SJSA1 (cell line): ENCODE data around the gene DAP. TPM values are rescaled to one million over a fixed set of nuclear protein-coding genes. Genes with fewer than 3 reads are reported as not detected.
A peak's percentile ranks its signal among the peaks of the same experiment; 100 is the strongest.

Source experiments
- DNase-seq, 2 experiments: peaks; one replicate each; pipeline ENCODE4 v3.0.0-alpha.2; 2015 to 2020; ENCODE audit warnings: low spot score in 2 of 2, low read depth in 1 of 2
- H3K27ac ChIP-seq: fragments of 250-450 bp; sonication (Bioruptor Pico); 2 replicates; pipeline ENCODE4 v1.5.1; 2020; ENCODE audit warnings: mild to moderate bottlenecking, moderate library complexity
- H3K27me3 ChIP-seq: fragments of 250-450 bp; sonication (Bioruptor Pico); replicated peaks from 2 replicates; pipeline ENCODE4 v1.5.1; 2020; ENCODE audit warnings: mild to moderate bottlenecking, moderate library complexity
- H3K36me3 ChIP-seq: fragments of 250-450 bp; sonication (Bioruptor Pico); 2 replicates; pipeline ENCODE4 v1.5.1; 2020; ENCODE audit warnings: mild to moderate bottlenecking
- H3K4me1 ChIP-seq: fragments of 250-450 bp; sonication (Bioruptor Pico); replicated peaks from 2 replicates; pipeline ENCODE4 v1.6.1; 2021; ENCODE audit warnings: mild to moderate bottlenecking
- H3K4me3 ChIP-seq: fragments of 250-450 bp; sonication (Bioruptor Pico); 2 replicates; pipeline ENCODE4 v1.5.1; 2020; ENCODE audit warnings: mild to moderate bottlenecking
- H3K9me3 ChIP-seq: fragments of 250-450 bp; sonication (Bioruptor Pico); replicated peaks from 2 replicates; pipeline ENCODE4 v1.5.1; 2020; ENCODE audit warnings: mild to moderate bottlenecking
- total RNA-seq: library from RNA; depleted of rRNA; stranded (reverse); fragments of >200 nt; shearing (Covaris generic); gene quantifications from 2 replicates; pipeline ENCODE4 v1.2.3, GENCODE V29; 2014

The DAP gene
- total RNA-seq, 1 experiment from 2014 or later: 64.6 TPM

GRCh38 chr5:10680876-10681481, 80.1 kb downstream of the DAP start:
- Histone ChIP-seq H3K9me3 (0 out of 2 replicates have a peak, but pooled peaks cover 6% of the 10 kb centered on the region), H3K27ac (no peak overlapping the region), H3K4me3 (no peak overlapping the region), H3K4me1 (peaks cover 33% of the 10 kb centered on the region), H3K36me3 (peaks cover 78% of the 10 kb centered on the region), H3K27me3 (no peaks in the 10 kb centered on the region)
- no peak for DNase-seq

GRCh38 chr5:10679336-10679988, 81.6 kb downstream of the DAP start:
- H3K27me3 ChIP-seq: no peaks in the 10 kb centered on the region
- H3K9me3 ChIP-seq: 0 out of 2 replicates have a peak, but pooled peaks cover 6% of the 10 kb centered on the region
- H3K4me1 ChIP-seq: peaks cover 33% of the 10 kb centered on the region
- DNase-seq: no peak
- no peak overlapping the region for H3K4me3 ChIP-seq
- peaks cover 64% of the 10 kb centered on the region for H3K36me3 ChIP-seq
- peak overlapping the region; percentile 96 for H3K27ac ChIP-seq

- no peaks in the 10 kb centered on the region for H3K27me3 ChIP-seq
- H3K27ac ChIP-seq: peak overlapping the region; percentile 96
- H3K9me3 ChIP-seq: 0 out of 2 replicates have a peak, but pooled peaks cover 6% of the 10 kb centered on the region
- peaks cover 39% of the 10 kb centered on the region for H3K4me1 ChIP-seq
- no peak overlapping the region for H3K4me3 ChIP-seq
- H3K36me3 ChIP-seq: peaks cover 52% of the 10 kb centered on the region
- DNase-seq: peak; percentile 95 to 99
Measured at GRCh38 chr5:10678244-10678643, 82.8 kb downstream of the DAP start.

GRCh38 chr5:10677533-10677932, 83.5 kb downstream of the DAP start:
- Histone ChIP-seq H3K4me3 (no peak overlapping the region), H3K36me3 (peaks cover 45% of the 10 kb centered on the region), H3K27ac (peak overlapping the region; percentile 96), H3K27me3 (no peaks in the 10 kb centered on the region), H3K9me3 (0 out of 2 replicates have a peak, but pooled peaks cover 6% of the 10 kb centered on the region), H3K4me1 (peaks cover 43% of the 10 kb centered on the region)
- no peak for DNase-seq

- Histone ChIP-seq H3K4me3 (no peak overlapping the region), H3K36me3 (peaks cover 42% of the 10 kb centered on the region), H3K27me3 (no peaks in the 10 kb centered on the region), H3K27ac (no peak overlapping the region), H3K9me3 (0 out of 2 replicates have a peak, but pooled peaks cover 6% of the 10 kb centered on the region), H3K4me1 (peaks cover 43% of the 10 kb centered on the region)
- DNase-seq: no peak
Measured at GRCh38 chr5:10676946-10677345, 84.1 kb downstream of the DAP start.

- Histone ChIP-seq H3K4me1 (peaks cover 43% of the 10 kb centered on the region), H3K4me3 (no peak overlapping the region), H3K27ac (no peak overlapping the region), H3K36me3 (peaks cover 42% of the 10 kb centered on the region), H3K9me3 (0 out of 2 replicates have a peak, but pooled peaks cover 6% of the 10 kb centered on the region), H3K27me3 (no peaks in the 10 kb centered on the region)
- DNase-seq: peak in 1 of 2 experiments; percentile 47
Measured at GRCh38 chr5:10676224-10676623, 84.8 kb downstream of the DAP start.

GRCh38 chr5:10675177-10675700, 85.8 kb downstream of the DAP start:
- 0 out of 2 replicates have a peak, but pooled peaks cover 6% of the 10 kb centered on the region for H3K9me3 ChIP-seq
- H3K4me1 ChIP-seq: peaks cover 42% of the 10 kb centered on the region
- no peaks in the 10 kb centered on the region for H3K27me3 ChIP-seq
- DNase-seq: no peak
- H3K4me3 ChIP-seq: no peak overlapping the region
- H3K27ac ChIP-seq: no peak overlapping the region
- H3K36me3 ChIP-seq: peaks cover 34% of the 10 kb centered on the region

- H3K27ac ChIP-seq: no peak overlapping the region
- no peaks in the 10 kb centered on the region for H3K27me3 ChIP-seq
- H3K4me1 ChIP-seq: peaks cover 36% of the 10 kb centered on the region
- 0 out of 2 replicates have a peak, but pooled peaks cover 6% of the 10 kb centered on the region for H3K9me3 ChIP-seq
- peaks cover 28% of the 10 kb centered on the region for H3K36me3 ChIP-seq
- DNase-seq: no peak
- H3K4me3 ChIP-seq: no peak overlapping the region
Measured at GRCh38 chr5:10674582-10674981, 86.5 kb downstream of the DAP start.

- Histone ChIP-seq H3K4me3 (no peak overlapping the region), H3K4me1 (peaks cover 31% of the 10 kb centered on the region), H3K27me3 (no peaks in the 10 kb centered on the region), H3K27ac (no peak overlapping the region), H3K9me3 (0 out of 2 replicates have a peak, but pooled peaks cover 6% of the 10 kb centered on the region), H3K36me3 (peaks cover 23% of the 10 kb centered on the region)
- no peak for DNase-seq
Measured at GRCh38 chr5:10674096-10674495, 86.9 kb downstream of the DAP start.

- Histone ChIP-seq H3K27ac (no peak overlapping the region), H3K27me3 (no peaks in the 10 kb centered on the region), H3K4me1 (peaks cover 24% of the 10 kb centered on the region), H3K4me3 (no peak overlapping the region), H3K9me3 (0 out of 2 replicates have a peak, but pooled peaks cover 6% of the 10 kb centered on the region), H3K36me3 (peaks cover 17% of the 10 kb centered on the region)
- DNase-seq: peak in 1 of 2 experiments; percentile 41
Measured at GRCh38 chr5:10673407-10673806, 87.6 kb downstream of the DAP start.

- Histone ChIP-seq H3K27ac (no peak overlapping the region), H3K36me3 (peaks cover 17% of the 10 kb centered on the region), H3K9me3 (0 out of 2 replicates have a peak, but pooled peaks cover 6% of the 10 kb centered on the region), H3K27me3 (no peaks in the 10 kb centered on the region), H3K4me1 (peaks cover 21% of the 10 kb centered on the region), H3K4me3 (no peak overlapping the region)
- no peak for DNase-seq
Measured at GRCh38 chr5:10673017-10673389, 88.0 kb downstream of the DAP start.

GRCh38 chr5:10672146-10673016, 88.7 kb downstream of the DAP start:
- H3K27ac ChIP-seq: no peak overlapping the region
- no peaks in the 10 kb centered on the region for H3K27me3 ChIP-seq
- peaks cover 11% of the 10 kb centered on the region for H3K36me3 ChIP-seq
- DNase-seq: no peak
- H3K4me1 ChIP-seq: peaks cover 15% of the 10 kb centered on the region
- 0 out of 2 replicates have a peak, but pooled peaks cover 3% of the 10 kb centered on the region for H3K9me3 ChIP-seq
- no peak overlapping the region for H3K4me3 ChIP-seq
